GM12891 (cell line): ENCODE measurements around the gene PSMB2. TPM values are rescaled to one million over a fixed set of nuclear protein-coding genes. Genes with fewer than 3 reads are reported as not detected.
"Not testable (repeated sequence)": the region's sequence is repeated elsewhere in the genome, so short reads cannot be mapped to it uniquely, and the experiment has no call there.

Source experiments
- DNase-seq: peaks from one replicate; pipeline ENCODE4 v3.0.0; 2011; ENCODE audit warnings: low spot score; ENCODE audit not compliant: insufficient read length
- FAIRE-seq: peaks from 2 replicates; lab custom pipeline; 2011; peaks lifted over from hg19 to GRCh38; lab: Jason Lieb, UNC
- PAX5 ChIP-seq: IDR thresholded peaks from 2 replicates; pipeline ENCODE4 v1.6.1; 2011; ENCODE audit warnings: low read length, moderate library complexity, mild to moderate bottlenecking; ENCODE audit not compliant: insufficient read depth, severe bottlenecking
- POLR2A ChIP-seq: IDR thresholded peaks from 2 replicates; pipeline ENCODE4 v1.6.1; 2011; ENCODE audit warnings: low read depth, low read length, control low read depth
- POLR2AphosphoS5 ChIP-seq: IDR thresholded peaks from 2 replicates; pipeline ENCODE4 v1.6.1; 2011; ENCODE audit warnings: low read depth, low read length, control low read depth
- POU2F2 ChIP-seq: IDR thresholded peaks from 2 replicates; pipeline ENCODE4 v1.6.1; 2011; ENCODE audit warnings: low read depth, mild to moderate bottlenecking, control low read depth, low read length, moderate library complexity
- SPI1 ChIP-seq: IDR thresholded peaks from 2 replicates; pipeline ENCODE4 v1.6.1; 2011; ENCODE audit warnings: low read depth, low read length, control low read depth
- TAF1 ChIP-seq: IDR thresholded peaks from 2 replicates; pipeline ENCODE4 v1.6.1; 2011; ENCODE audit warnings: low read depth, low read length, control low read depth
- polyA plus RNA-seq: library from polyadenylated mRNA; unstranded; fragments of >200 nt; gene quantifications from one replicate; pipeline ENCODE4 v1.2.1, GENCODE V29; 2012; ENCODE audit warnings: low read depth, missing spikeins, inconsistent platforms; ENCODE audit not compliant: missing spikeins

Gene PSMB2
- 71.7 TPM for polyA plus RNA-seq

DNA sequence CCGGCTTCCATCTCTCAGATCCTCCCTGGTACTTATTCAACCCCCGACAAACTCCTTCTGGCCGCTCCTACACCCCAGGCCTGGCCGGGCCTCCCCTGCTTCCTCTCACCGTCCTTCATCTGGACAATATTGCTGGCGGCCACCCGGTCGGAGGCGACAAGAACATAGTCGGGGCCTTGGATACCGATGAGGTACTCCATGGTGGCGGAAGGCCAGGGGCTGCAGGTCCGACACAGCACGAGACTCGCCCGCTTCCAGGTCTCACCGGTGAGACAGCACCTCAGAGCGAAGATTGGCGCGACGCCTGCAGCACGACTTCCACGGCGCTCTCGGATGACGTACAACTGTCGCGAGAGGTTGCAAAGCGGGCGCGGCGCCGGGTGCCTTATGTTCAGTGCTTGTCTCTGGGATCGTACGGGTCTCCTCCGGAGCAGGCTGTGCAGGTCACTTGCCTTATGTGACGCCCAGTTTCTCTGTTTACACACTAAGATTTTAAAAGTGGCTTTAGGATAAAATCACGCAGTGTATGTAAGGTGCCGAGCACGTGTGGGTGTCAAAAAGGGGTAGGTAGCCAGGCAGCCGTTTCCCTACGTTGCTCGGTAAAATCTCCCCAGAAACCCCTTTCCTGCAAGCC lies at the start of gene PSMB2:
TSS of gene PSMB2 (minus strand) at position 294 of the 634 bp plus-strand sequence. CDS start at position 200, 94 bp downstream.
- DNase-seq (peak; percentile 66), FAIRE-seq (peak; percentile 97)
- TF ChIP-seq POU2F2 (peak; percentile 70; the same call in 1 of the 2 replicates), TAF1 (peak; percentile 83), POLR2A (peak; percentile 93), PAX5 (no peak)

DNA sequence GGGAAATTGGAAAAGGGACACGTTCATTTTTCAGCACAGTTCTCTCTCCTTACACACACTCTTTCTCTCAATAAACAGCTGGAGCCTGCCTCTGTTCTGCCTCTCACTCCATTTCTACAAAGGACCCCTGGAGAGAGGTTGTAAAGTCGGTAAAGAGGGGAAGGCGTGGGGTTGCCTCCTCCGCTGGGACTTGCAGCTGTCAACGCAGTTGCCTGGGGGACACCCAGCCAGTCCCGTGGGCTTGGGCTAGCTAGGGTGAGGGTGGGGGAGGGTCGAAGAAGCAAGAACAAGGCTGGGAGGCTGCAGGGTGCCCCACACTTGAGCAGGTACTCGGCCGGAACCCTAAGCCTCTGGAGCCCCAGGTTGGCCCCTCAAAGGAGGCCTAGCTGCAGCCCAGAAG lies 49.8 kb upstream of the PSMB2 start:
- no peak for FAIRE-seq
- TF ChIP-seq TAF1 (no peak), POLR2A (no peak), PAX5 (no peak), SPI1 (no peak), POLR2AphosphoS5 (no peak), POU2F2 (no peak)
- DNase-seq, result no peak

DNA sequence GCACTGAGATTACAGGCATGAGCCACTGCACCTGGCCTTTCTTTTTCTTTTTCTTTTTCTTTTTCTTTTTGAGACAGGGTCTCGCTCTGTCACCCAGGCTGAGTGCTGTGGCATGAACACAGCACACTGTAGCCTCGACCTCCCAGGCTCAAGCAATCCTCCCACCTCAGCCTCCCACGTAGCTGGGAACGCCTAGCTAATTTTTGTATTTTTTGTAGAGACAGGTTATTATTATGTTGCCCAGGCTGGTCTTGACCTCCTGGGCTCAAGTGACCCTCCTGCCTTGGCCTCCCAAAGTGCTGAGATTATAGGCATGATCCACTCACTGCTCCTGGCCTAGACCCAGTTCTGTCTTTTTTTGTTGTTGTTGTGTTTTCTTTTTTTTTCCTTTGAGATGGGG lies 48.8 kb upstream of the PSMB2 start:
- not testable (repeated sequence) for FAIRE-seq

DNA sequence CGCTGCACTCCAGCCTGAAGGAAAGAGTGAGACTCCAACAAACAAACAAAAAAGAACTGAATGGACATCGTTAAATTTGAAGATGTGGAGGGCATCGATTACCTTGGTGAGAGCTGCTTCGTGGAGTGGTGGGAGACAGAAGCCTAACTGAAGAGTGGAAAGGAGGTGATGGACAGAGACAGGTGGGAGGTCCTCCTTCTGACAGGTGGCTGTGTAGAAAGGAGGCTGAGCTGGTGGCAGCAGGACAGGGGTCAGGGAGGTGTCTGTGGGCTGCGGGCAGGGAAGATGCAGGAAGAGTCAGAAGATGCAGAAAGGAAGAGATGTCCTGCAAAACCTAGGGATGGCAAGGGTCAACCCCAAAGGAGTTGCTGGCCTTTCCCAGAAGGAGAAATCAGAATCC lies 46.8 kb upstream of the PSMB2 start:
- no peak for DNase-seq
- no peak for FAIRE-seq
- TF ChIP-seq SPI1, result no peak
- TF ChIP-seq TAF1, result no peak
- no peak for TF ChIP-seq PAX5
- no peak for TF ChIP-seq POLR2AphosphoS5
- TF ChIP-seq POLR2A, result no peak
- no peak for TF ChIP-seq POU2F2

More for the DNA sequence above, 48.8 kb upstream of the PSMB2 start:
- not testable (repeated sequence) for DNase-seq

DNA sequence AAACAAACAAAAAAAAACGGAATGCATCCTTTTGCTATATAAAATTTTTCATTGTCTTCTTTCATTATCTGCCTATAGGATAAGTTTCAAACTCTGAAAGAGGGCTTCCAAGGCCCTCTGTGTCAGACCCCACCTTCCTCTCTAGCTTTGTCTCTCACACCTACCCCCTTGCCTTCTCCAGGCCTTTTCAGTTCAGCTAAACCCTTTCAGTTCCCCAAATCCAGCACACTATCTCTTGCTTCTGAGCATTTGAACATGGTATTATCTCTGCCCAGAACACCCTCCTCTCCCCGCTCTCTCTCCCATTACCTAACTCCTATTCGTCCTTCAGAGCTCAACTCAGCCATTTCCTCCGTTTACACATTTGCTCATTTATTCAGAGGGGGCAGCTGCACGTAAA lies 41.7 kb upstream of the PSMB2 start:
- FAIRE-seq, result peak; percentile 35
- peak; percentile 88 for TF ChIP-seq SPI1
- TF ChIP-seq POU2F2, result no peak
- no peak for DNase-seq

DNA sequence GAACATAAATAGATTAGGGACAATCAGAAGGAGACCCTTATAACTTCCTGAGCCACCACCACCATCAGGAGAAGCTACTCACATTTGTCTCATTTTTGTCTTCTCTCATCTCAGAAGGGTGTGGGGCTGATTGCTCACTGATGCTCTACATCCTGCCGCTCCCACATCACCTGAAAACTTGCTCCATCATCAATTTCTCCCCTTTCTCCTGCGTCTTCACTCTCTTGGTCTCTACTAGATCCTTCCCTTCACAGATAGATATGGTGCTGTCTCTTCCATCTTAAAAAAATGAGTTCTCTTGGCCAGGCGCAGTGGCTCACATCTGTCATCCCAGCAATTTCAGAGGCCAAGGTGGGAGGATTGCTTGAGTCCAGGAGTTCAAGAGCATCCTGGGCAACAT lies 38.9 kb upstream of the PSMB2 start:
- DNase-seq (no peak), FAIRE-seq (no peak)
- no peak for TF ChIP-seq POLR2A
- no peak for TF ChIP-seq PAX5
- TF ChIP-seq TAF1, result no peak
- no peak for TF ChIP-seq POU2F2
- no peak for TF ChIP-seq SPI1
- TF ChIP-seq POLR2AphosphoS5, result no peak

DNA sequence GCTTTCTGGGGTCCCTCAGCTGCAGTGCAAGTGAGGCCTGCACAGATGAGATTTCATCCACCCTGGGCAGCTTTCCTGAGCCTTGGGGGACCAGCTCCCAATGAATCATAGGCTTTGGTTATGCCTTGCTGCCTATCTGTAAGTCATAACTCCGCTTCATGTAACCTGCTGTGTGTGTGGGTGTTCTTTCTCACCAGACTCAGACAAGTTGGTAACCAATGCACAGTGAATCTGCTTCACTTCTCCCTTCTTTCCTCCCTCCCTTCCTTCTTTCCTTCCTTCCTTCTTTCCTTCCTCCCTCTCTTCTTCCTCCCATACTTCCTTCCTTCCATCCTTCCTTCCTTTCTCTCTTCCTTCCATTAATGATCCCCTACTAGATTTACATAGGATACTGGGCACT lies 34.4 kb upstream of the PSMB2 start:
- TF ChIP-seq TAF1 (no peak), PAX5 (no peak)
- FAIRE-seq, result no peak
- DNase-seq, result no peak

DNA sequence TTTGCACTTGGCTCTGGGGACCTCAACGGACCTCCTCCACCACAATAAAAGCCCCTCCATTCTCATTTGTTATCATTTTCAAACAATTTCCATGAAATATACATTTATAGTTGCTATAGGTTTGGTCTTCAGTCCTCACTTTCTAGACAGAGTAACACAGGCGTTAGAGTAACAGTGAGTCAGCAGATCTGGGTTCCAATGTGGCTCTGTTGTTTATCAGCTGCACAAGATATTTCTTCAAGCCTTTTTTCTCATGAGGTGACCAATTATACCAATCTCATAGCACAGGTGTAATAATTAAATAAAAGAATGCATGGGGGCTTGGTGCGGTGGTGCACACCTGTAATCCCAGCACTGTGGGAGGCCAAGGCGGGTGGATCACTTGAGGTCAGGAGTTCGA lies 32.8 kb upstream of the PSMB2 start:
- DNase-seq (no peak), FAIRE-seq (no peak)

DNA sequence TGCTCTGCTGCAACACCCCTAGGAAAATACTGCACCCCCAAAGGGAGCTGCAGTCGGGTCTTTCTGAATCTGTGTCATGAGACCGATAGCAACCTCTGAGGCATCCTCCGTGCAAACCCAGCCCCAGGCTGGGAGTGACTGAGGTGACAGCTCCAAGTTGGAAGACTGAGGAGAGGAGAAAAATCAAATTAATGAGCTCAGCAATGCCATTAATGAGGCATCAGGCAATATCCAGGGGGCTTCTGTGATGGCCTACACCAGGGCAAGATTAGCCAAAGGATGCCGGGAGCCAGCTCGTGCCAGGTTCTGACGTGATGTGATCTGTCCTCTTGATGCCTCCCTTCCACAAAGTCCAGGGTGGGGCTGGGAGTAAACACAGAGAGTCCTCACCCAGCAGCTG lies 30.8 kb upstream of the PSMB2 start:
- TF ChIP-seq POLR2A, result no peak
- no peak for TF ChIP-seq PAX5
- TF ChIP-seq POLR2AphosphoS5, result no peak
- TF ChIP-seq POU2F2, result no peak
- no peak for TF ChIP-seq TAF1
- no peak for TF ChIP-seq SPI1
- DNase-seq (no peak), FAIRE-seq (no peak)

More for the DNA sequence above, 32.8 kb upstream of the PSMB2 start:
- TF ChIP-seq POLR2A (no peak), TAF1 (no peak), SPI1 (no peak), POLR2AphosphoS5 (no peak), POU2F2 (no peak), PAX5 (no peak)

DNA sequence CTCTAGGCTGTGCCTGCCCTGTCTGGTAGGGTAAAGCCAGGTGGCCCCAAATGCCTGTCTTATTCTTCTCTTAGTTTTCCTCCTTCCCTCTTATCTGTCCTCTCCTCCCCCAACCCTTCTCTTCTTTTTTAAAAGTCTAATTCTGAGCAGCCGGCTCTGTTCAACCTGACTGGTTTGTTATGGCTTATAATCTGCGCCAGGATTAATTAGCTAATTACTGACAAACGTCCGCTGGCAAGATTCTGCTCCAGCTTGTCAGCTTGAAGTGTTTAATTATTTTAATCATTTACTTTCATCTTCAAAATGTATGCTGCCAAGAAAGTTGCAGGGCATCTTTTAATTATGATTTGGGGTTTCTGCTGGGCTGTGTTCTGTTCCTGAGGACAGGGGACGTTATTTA lies 27.2 kb upstream of the PSMB2 start:
- no peak for TF ChIP-seq TAF1
- FAIRE-seq, result no peak
- no peak for DNase-seq

DNA sequence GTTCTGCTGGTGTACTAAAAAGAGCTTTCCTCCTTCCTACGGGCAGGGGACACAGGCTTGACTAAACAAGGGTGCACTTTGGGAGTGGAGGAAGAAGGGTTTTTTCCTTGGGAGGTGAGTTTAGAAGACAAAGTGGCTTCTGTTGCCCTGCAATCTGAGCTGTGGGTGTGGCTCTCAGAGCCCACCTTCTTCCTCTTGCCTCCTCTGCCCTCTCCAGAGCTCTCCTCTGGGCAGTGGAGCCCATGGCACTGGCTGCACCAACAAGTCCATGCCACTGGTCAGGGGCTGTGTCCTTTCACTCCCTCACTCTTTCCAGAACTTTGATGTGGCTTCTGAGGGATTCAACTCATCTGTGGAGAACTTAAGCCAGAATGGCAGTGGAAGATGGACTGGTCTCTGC lies 25.6 kb upstream of the PSMB2 start:
- TF ChIP-seq POLR2AphosphoS5 (no peak), POLR2A (no peak), PAX5 (no peak), SPI1 (no peak), POU2F2 (no peak), TAF1 (no peak)
- no peak for FAIRE-seq
- DNase-seq, result no peak
